HG03159 (cell line): ENCODE results near the gene SLC43A2.
"Not testable (repeated sequence)": the region's sequence is repeated elsewhere in the genome, so short reads cannot be mapped to it uniquely, and the experiment has no call there.

Experiments used
- ATAC-seq: cut with Tn5 transposase; IDR thresholded peaks from one replicate; pipeline ENCODE4 v1.9.1; 2021; ENCODE audit warnings: mild to moderate bottlenecking, moderate library complexity; ENCODE audit not compliant: unreplicated experiment

The SLC43A2 gene

DNA sequence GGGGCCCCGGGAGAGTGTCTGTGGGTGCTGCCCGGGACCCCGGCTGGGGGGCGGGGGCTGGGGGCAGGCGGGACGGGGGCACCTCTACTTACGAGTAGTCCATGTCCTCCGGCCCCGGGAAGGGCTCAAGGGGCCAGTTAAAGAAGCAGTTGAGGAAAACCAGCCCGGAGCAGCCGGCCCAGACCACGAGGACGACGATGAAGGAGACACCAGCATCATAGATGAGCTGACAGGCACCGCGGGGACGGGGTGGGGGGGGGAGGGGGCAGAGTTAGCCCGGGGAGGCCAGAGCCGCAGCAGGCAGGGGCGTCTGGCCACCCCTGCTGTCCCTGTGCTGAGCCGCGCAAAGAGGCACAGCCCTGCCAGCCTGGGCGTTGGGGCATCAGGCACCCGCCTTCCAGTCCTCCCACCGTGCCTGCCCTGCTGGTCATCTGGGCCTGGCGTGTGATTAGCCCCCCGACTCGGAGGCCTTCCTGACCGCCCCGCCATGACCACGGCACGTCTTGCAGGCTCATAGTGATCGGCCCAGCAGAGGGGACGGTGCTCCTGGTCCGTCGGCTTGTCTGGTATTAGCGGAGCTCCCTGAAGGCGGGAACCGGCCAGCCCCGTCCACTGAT lies 37.1 kb downstream of the SLC43A2 start:
- ATAC-seq = no peak

- ATAC-seq = no peak
Measured at GRCh38 chr17:1590747-1591473, 37.7 kb downstream of the SLC43A2 start.

DNA sequence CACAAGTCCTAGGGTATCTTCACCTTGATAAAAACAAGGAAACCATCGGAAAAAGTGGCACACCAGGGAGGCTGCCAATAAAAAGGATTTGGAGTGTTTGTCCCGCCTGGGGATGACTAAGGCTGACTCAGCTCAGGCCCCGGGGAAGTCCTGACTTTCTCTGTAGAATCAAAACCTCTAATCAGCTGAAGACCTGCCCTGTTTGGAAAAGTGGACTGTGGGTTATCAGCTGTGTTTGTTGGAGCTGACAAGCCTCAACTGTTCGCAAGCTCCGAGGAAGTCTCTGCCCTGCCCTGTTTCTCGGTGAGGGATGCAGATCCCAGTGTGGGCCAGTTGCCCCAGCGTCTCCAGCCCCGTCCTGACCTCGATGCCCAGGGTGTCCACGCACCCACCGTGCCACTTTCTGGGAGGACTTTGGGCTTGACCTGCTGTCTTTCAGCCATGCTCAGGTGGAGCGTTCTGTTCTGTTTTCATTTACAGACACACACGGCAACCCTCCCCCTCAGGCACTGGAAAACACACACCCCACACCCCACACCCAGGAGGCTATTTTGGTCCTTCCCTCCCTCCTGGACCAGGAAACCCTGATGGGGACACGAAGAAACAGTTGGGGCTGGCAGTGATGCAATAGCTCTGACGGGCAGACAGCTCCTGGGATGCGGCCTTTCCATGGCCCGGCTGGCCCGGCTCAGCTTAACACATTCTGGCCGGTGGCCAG lies 38.4 kb downstream of the SLC43A2 start:
- ATAC-seq = no peak

GRCh38 chr17:1588821-1589585 lies 39.6 kb downstream of the SLC43A2 start:
- ATAC-seq = no peak

DNA sequence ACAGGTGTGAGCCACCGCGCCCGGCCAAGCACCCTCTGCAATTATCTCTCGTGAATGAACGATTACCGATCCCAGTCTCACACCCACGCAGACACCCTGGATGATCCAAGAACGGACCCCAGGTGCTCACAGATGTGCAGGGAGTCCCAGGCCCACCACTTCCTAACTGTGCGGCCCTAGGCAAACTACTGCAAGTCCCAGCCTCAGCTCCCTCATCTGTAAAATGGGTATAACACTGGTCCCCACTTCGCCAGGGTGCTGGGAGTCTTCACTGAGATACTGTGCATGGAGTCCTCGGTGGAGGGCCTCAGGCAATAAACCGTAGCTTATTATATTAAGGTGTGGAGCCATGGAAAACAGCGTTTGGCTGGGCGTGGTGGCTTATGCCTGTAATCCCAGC lies 44.5 kb downstream of the SLC43A2 start:
- ATAC-seq = no peak

- no peak for ATAC-seq
Measured at GRCh38 chr17:1583556-1583955, 45.1 kb downstream of the SLC43A2 start.

- ATAC-seq = no peak
Measured at GRCh38 chr17:1582374-1582773, 46.3 kb downstream of the SLC43A2 start.

GRCh38 chr17:1580979-1581676 lies 47.5 kb downstream of the SLC43A2 start:
- ATAC-seq = no peak

- no peak for ATAC-seq
Measured at GRCh38 chr17:1578029-1578428, 50.6 kb downstream of the SLC43A2 start.

- no peak for ATAC-seq
Measured at GRCh38 chr17:1577583-1578013, 51.0 kb downstream of the SLC43A2 start.

DNA sequence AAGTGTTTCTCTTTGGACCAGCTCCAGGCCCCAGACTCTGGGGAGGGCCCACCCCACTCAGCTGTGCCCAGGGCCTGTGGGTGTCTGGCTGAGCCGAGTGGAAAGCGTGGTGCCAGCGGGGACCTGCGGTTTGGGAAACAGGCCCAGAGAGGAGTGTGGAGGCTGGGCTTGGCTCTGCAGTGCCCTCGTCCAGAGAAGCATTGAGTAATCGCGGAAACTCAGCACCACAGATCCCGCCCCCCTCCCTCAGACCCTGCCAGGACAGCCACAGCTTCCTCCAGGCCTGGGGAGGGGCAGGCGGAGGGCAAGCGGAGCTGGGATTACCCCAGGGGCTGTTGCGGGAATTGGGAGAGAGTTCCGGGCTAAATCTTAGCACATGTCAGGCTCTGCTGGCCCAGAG lies 51.5 kb downstream of the SLC43A2 start:
- no peak for ATAC-seq

- no peak for ATAC-seq
Measured at GRCh38 chr17:1576500-1576899, 52.1 kb downstream of the SLC43A2 start.

DNA sequence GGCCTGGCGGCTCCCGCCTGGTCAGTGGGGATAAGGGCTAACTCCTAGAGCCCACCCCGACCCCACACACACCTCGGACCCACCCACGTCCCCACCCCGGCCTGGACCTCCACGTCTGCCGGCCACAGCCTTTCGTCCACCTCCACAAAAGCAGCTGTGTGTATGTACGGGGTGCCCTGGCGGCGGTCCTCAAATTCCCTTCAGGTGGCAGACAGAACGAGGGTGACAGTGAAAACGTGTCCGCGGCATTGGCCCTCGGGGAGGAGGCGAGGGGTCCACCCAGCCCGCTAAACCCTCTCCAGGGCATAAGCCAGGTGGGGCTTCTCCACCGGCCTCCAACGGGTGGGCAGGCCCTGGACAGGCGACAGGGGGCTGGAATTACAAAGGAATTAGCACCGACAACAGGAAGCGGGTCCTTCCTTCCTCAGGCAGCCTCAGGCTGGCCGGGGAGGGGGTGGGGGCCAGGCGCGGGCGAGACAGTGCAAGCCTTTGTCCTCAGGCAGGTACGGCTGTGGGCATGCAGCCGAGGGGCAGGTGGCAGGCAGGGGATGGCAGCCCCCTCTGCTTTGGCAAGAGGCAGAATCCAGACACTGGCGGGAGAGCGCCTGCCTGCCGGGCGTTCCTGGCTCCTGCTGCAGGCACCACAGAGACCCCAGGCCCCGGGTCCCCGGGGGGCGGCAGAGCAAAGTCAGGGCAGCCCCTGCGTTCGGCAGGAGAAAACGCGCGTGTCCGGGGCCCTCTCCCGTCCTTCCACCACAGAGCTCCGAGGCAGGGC lies 53.8 kb downstream of the SLC43A2 start:
- no peak for ATAC-seq

- no peak for ATAC-seq
Measured at GRCh38 chr17:1573932-1574696, 54.5 kb downstream of the SLC43A2 start.

DNA sequence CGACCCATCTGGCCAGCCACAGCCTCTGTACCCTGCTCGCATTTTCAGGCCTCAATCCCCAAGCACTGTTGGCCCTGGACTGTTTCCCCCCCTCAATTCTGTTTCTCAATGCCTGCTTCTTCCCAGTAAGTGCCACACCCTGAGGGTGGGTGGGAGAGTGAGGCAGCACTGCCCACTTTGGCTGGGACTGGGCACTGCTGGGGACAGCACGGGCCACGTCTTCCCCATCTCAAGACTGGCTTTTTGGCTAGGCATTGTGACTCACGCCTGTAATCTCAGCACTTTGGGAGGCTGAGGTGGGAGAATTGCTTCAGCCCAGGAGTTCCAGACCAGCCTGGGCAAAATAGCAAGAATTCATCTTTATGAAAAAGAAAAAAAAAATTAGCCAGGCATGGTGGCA lies 56.0 kb downstream of the SLC43A2 start:
- ATAC-seq = not testable (repeated sequence)

- no peak for ATAC-seq
Measured at GRCh38 chr17:1571341-1571704, 57.3 kb downstream of the SLC43A2 start.

GRCh38 chr17:1568950-1569810 lies 59.5 kb downstream of the SLC43A2 start:
- no peak for ATAC-seq

GRCh38 chr17:1566505-1567199 lies 62.0 kb downstream of the SLC43A2 start:
- ATAC-seq = no peak
